GM20431 (cell line): Measurements from ENCODE around the gene DNAH3.
"Not testable (repeated sequence)": the region's sequence is repeated elsewhere in the genome, so short reads cannot be mapped to it uniquely, and the experiment has no call there.

Source experiments
- in situ Hi-C: fragments of 300-500 bp; cut with MseI, MboI; formaldehyde crosslinking; loops from one replicate; pipeline ENCODE4 v1.15.0; 2020; ENCODE audit warnings: low sequenced_read_pairs; ENCODE audit not compliant: unreplicated experiment

The DNAH3 gene

GRCh38 chr16:21083729-21084268, 66.8 kb downstream of the DNAH3 start:
- in situ Hi-C loops, result loop anchor here (10.0 kb wide), 1 partner anchor 229 kb away; no protein-coding TSS in a partner anchor

GRCh38 chr16:21081329-21081728, 69.3 kb downstream of the DNAH3 start:
- in situ Hi-C loops, result loop anchor here (10.0 kb wide), 1 partner anchor 227 kb away; no protein-coding TSS in a partner anchor

- in situ Hi-C loops, result no loop called here
Measured at GRCh38 chr16:21078563-21078962, 72.1 kb downstream of the DNAH3 start.

- in situ Hi-C loops, result no loop called here
Measured at GRCh38 chr16:21076186-21076883, 74.3 kb downstream of the DNAH3 start.

- in situ Hi-C loops, result no loop called here
Measured at GRCh38 chr16:21075252-21075651, 75.4 kb downstream of the DNAH3 start.

GRCh38 chr16:21072976-21073375, 77.7 kb downstream of the DNAH3 start:
- in situ Hi-C loops, result no loop called here

- in situ Hi-C loops, result no loop called here
Measured at GRCh38 chr16:21071741-21072140, 78.9 kb downstream of the DNAH3 start.

GRCh38 chr16:21070564-21070963, 80.1 kb downstream of the DNAH3 start:
- in situ Hi-C loops, result no loop called here

- in situ Hi-C loops, result no loop called here
Measured at GRCh38 chr16:21069986-21070385, 80.7 kb downstream of the DNAH3 start.

GRCh38 chr16:21064203-21064602, 86.4 kb downstream of the DNAH3 start:
- in situ Hi-C loops, result no loop called here

- in situ Hi-C loops, result not testable (repeated sequence)
Measured at GRCh38 chr16:21063314-21063713, 87.3 kb downstream of the DNAH3 start.

GRCh38 chr16:21060027-21060510, 90.6 kb downstream of the DNAH3 start:
- in situ Hi-C loops, result no loop called here

- in situ Hi-C loops, result no loop called here
Measured at GRCh38 chr16:21057875-21058274, 92.8 kb downstream of the DNAH3 start.

GRCh38 chr16:21056396-21056795, 94.2 kb downstream of the DNAH3 start:
- in situ Hi-C loops, result no loop called here

- in situ Hi-C loops, result not testable (repeated sequence)
Measured at GRCh38 chr16:21055738-21056137, 94.9 kb downstream of the DNAH3 start.

GRCh38 chr16:21053590-21053989, 97.1 kb downstream of the DNAH3 start:
- in situ Hi-C loops, result no loop called here

- in situ Hi-C loops, result not testable (repeated sequence)
Measured at GRCh38 chr16:21048091-21048912, 102.3 kb downstream of the DNAH3 start.

- in situ Hi-C loops, result no loop called here
Measured at GRCh38 chr16:21038197-21038596, 112.4 kb downstream of the DNAH3 start.

- in situ Hi-C loops, result no loop called here
Measured at GRCh38 chr16:21037736-21038135, 112.9 kb downstream of the DNAH3 start.

GRCh38 chr16:21037168-21037567, 113.5 kb downstream of the DNAH3 start:
- in situ Hi-C loops, result no loop called here

- in situ Hi-C loops, result no loop called here
Measured at GRCh38 chr16:21036471-21036870, 114.2 kb downstream of the DNAH3 start.
